ENCODE measurements around the gene IL3RA.
A peak's percentile ranks its signal among the peaks of the same experiment; 100 is the strongest.
"Not testable (repeated sequence)": the region's sequence is repeated elsewhere in the genome, so short reads cannot be mapped to it uniquely, and the experiment has no call there.

Gene IL3RA

GRCh38 chrX:1361275-1361674 lies 24.7 kb downstream of the IL3RA start:
- no peak for TF ChIP-seq CTCF (IDR thresholded peaks at IDR 0.05; ENCODE audit: borderline replicate concordance, control extremely low read depth, extremely low read depth, insufficient read depth, missing control alignments)
- in situ Hi-C loops (cut with MboI; ENCODE audit: low sequenced_read_pairs, unreplicated experiment), result no loop called here
- DNase-seq (ENCODE audit: low spot score), result no peak

GRCh38 chrX:1361910-1362309 lies 25.3 kb downstream of the IL3RA start:
- DNase-seq (ENCODE audit: low spot score), result no peak
- in situ Hi-C loops (cut with MboI; ENCODE audit: low sequenced_read_pairs, unreplicated experiment), result no loop called here
- TF ChIP-seq CTCF (IDR thresholded peaks at IDR 0.05; ENCODE audit: borderline replicate concordance, control extremely low read depth, extremely low read depth, insufficient read depth, missing control alignments), result no peak

- DNase-seq (ENCODE audit: low spot score); in situ Hi-C loops (cut with MboI; ENCODE audit: low sequenced_read_pairs, unreplicated experiment): not testable (repeated sequence)
Observed at GRCh38 chrX:1366363-1366762, 29.8 kb downstream of the IL3RA start.

- TF ChIP-seq CTCF (IDR thresholded peaks at IDR 0.05; ENCODE audit: borderline replicate concordance, control extremely low read depth, extremely low read depth, insufficient read depth, missing control alignments), result no peak
- in situ Hi-C loops (cut with MboI; ENCODE audit: low sequenced_read_pairs, unreplicated experiment), result no loop called here
Observed at GRCh38 chrX:1368385-1368698, 31.8 kb downstream of the IL3RA start.

GRCh38 chrX:1378306-1378759 lies 41.7 kb downstream of the IL3RA start:
- in situ Hi-C loops (cut with MboI; ENCODE audit: low sequenced_read_pairs, unreplicated experiment), result no loop called here
- DNase-seq (ENCODE audit: low spot score), result peak; percentile 19
- no peak for TF ChIP-seq CTCF (IDR thresholded peaks at IDR 0.05; ENCODE audit: borderline replicate concordance, control extremely low read depth, extremely low read depth, insufficient read depth, missing control alignments)

More at GRCh38 chrX:1368385-1368698, 31.8 kb downstream of the IL3RA start:
- no peak for DNase-seq (ENCODE audit: low spot score)

- in situ Hi-C loops (cut with MboI; ENCODE audit: low sequenced_read_pairs, unreplicated experiment), result loop anchor here (10.0 kb wide), 1 partner anchor 126 kb away; no protein-coding TSS in a partner anchor
- TF ChIP-seq CTCF (IDR thresholded peaks at IDR 0.05; ENCODE audit: borderline replicate concordance, control extremely low read depth, extremely low read depth, insufficient read depth, missing control alignments), result no peak
- peak; percentile 34 for DNase-seq (ENCODE audit: low spot score)
Observed at GRCh38 chrX:1380672-1381233, 44.2 kb downstream of the IL3RA start.

- TF ChIP-seq CTCF (IDR thresholded peaks at IDR 0.05; ENCODE audit: borderline replicate concordance, control extremely low read depth, extremely low read depth, insufficient read depth, missing control alignments), result no peak
- DNase-seq (ENCODE audit: low spot score), result peak; percentile 20
- in situ Hi-C loops (cut with MboI; ENCODE audit: low sequenced_read_pairs, unreplicated experiment), result loop anchor here (10.0 kb wide), 1 partner anchor 130 kb away; no protein-coding TSS in a partner anchor
Observed at GRCh38 chrX:1384658-1385252, 48.2 kb downstream of the IL3RA start.

All from GM13976 (cell line).